Gastrocnemius medialis (tissue), 4 donors: ENCODE data around the gene MCU. TPM values are rescaled to one million over a fixed set of nuclear protein-coding genes. Genes with fewer than 3 reads are reported as not detected.
"Not testable (repeated sequence)": the region's sequence is repeated elsewhere in the genome, so short reads cannot be mapped to it uniquely, and the experiment has no call there.

ENCODE experiments used
- ATAC-seq, 2 donors: fragments of 150-250 bp; one replicate each; pipeline ENCODE4 v1.9.1; 2016
- DNase-seq, 2 donors: peaks; one replicate each; pipeline ENCODE4 v3.0.0-alpha.2; 2019
- H3K27ac ChIP-seq, 4 donors: fragments of 200-600 bp; sonication (generic); 1 replicate in 1 of 4; 2 replicates in 3 of 4; pipeline ENCODE4 v1.5.1; 2016 to 2018; ENCODE audit warnings: mild to moderate bottlenecking in 2 of 4, moderate library complexity in 1 of 4
- H3K27me3 ChIP-seq, 3 donors: fragments of 200-600 bp; sonication (generic) in 2 of 3; 1 replicate in 1 of 3; 2 replicates in 2 of 3; pipeline versions ENCODE4 v1.5.1 to v1.6.0; 2016 to 2019; ENCODE audit warnings: mild to moderate bottlenecking in 1 of 3, moderate library complexity in 1 of 3
- H3K36me3 ChIP-seq, 2 donors: fragments of 200-600 bp; sonication (generic) in 1 of 2; one replicate each; pipeline ENCODE4 v1.5.1; 2017 to 2018
- H3K4me1 ChIP-seq, 2 donors: fragments of 200-600 bp; sonication (generic) in 1 of 2; one replicate each; pipeline ENCODE4 v1.5.1; 2016 to 2017; ENCODE audit warnings: mild to moderate bottlenecking in 2 of 2
- H3K4me3 ChIP-seq, 4 donors: fragments of 200-600 bp; sonication (generic) in 3 of 4; 1 replicate in 1 of 4; 2 replicates in 3 of 4; pipeline ENCODE4 v1.5.1; 2016 to 2019; ENCODE audit warnings: mild to moderate bottlenecking in 2 of 4
- H3K9me3 ChIP-seq, 3 donors: fragments of 200-600 bp; sonication (generic) in 2 of 3; 1 replicate in 1 of 3; 2 replicates in 2 of 3; pipeline ENCODE4 v1.5.1; 2016 to 2019
- CTCF ChIP-seq, 5 experiments: fragments of 450-650 bp in 3 of 5; fragments of 200-600 bp in 2 of 5; sonication (generic) in 2 of 5; IDR thresholded peaks in 4 of 5; conservative IDR thresholded peaks in 1 of 5; 1 replicate in 4 of 5; 2 replicates in 1 of 5; pipeline ENCODE4 v1.5.1; 2016 to 2019; ENCODE audit warnings: antibody characterized with exemption in 5 of 5, mild to moderate bottlenecking in 3 of 5, moderate library complexity in 3 of 5
- POLR2A ChIP-seq, 2 donors: fragments of 450-650 bp; IDR thresholded peaks; one replicate each; pipeline ENCODE4 v1.6.1; 2017; ENCODE audit warnings: antibody characterized with exemption in 2 of 2, mild to moderate bottlenecking in 2 of 2, moderate library complexity in 2 of 2
- in situ Hi-C, 4 donors: fragments of 200-750 bp; cut with MboI; loops; one replicate each; pipeline versions ENCODE4 v1.15.0 to v1.8.0; 2017; ENCODE audit warnings: low sequenced_read_pairs in 4 of 4
- intact Hi-C: fragments of 100-400 bp; cut with DNase I; formaldehyde crosslinking; loops from one replicate; pipeline ENCODE4 v1.15.1; 2023; ENCODE audit warnings: low total_unique reads
- total RNA-seq, 4 donors: library from RNA; depleted of rRNA; stranded (reverse); fragments of >200 nt; gene quantifications; one replicate each; pipeline versions ENCODE4 v1.1.0 to v1.2.3, GENCODE V29; 2016

MCU gene
- 10 to 100 TPM; 25.1 to 61.3 (median 49.0) TPM for total RNA-seq

- intact Hi-C loops: loop anchor here (2.0 to 5.0 kb wide), 4 partner anchors 65 to 885 kb away; partner anchors contain the start of genes ECD, FAM149B1 and MICU1
- DNase-seq (peak; percentile 96 to 97), ATAC-seq (peak; percentile 89 to 91)
- H3K9me3 ChIP-seq: no peaks in the 10 kb centered on the region
- peaks cover 43 to 54% of the 10 kb centered on the region in 2 donors for H3K4me1 ChIP-seq
- no peaks in the 10 kb centered on the region for H3K36me3 ChIP-seq
- peak within 1 kb of the TSS; percentile 89 to 96 (median 92) for H3K27ac ChIP-seq
- H3K27me3 ChIP-seq: no peaks in the 10 kb centered on the region
- H3K4me3 ChIP-seq: peak within 1 kb of the TSS; percentile 79 to 94 (median 84)
- TF ChIP-seq CTCF (IDR thresholded peaks at IDR 0.05 in 4 of 5, conservative IDR thresholded peaks at IDR 0.05 in 1 of 5): no peak
- TF ChIP-seq POLR2A (IDR thresholded peaks at IDR 0.05): peak; percentile 87 to 95
- in situ Hi-C loops: loop anchor here in 3 of 4 donors (25.0 kb wide), 1 partner anchor 330 kb away; the partner anchor contains the start of gene DNAJB12 (in 3 of the 3)
Observed at GRCh38 chr10:72691863-72692743, at the start of gene MCU. TSS of gene MCU (plus strand) at chr10:72692143. CDS start at chr10:72692152, 9 bp downstream.

GRCh38 chr10:72642318-72642717, 49.6 kb upstream of the MCU start:
- DNase-seq (no peak), ATAC-seq (no peak)
- peaks cover 9 to 12% of the 10 kb centered on the region in 2 donors for H3K4me1 ChIP-seq
- TF ChIP-seq POLR2A (IDR thresholded peaks at IDR 0.05): no peak
- no peak for TF ChIP-seq CTCF (IDR thresholded peaks at IDR 0.05 in 4 of 5, conservative IDR thresholded peaks at IDR 0.05 in 1 of 5)
- no peaks in the 10 kb centered on the region for H3K36me3 ChIP-seq
- intact Hi-C loops: no loop called here
- in situ Hi-C loops: no loop called here
- H3K27me3 ChIP-seq: no peaks in the 10 kb centered on the region
- H3K4me3 ChIP-seq: no peak overlapping the region
- H3K27ac ChIP-seq: no peak overlapping the region
- H3K9me3 ChIP-seq: no peaks in the 10 kb centered on the region

GRCh38 chr10:72645263-72645858, 46.6 kb upstream of the MCU start:
- peak in 1 of 2 donors; percentile 89 for ATAC-seq
- no peak for TF ChIP-seq CTCF (IDR thresholded peaks at IDR 0.05 in 4 of 5, conservative IDR thresholded peaks at IDR 0.05 in 1 of 5)
- no peak for TF ChIP-seq POLR2A (IDR thresholded peaks at IDR 0.05)
- peaks cover 4 to 5% of the 10 kb centered on the region in 2 donors for H3K4me1 ChIP-seq

GRCh38 chr10:72646971-72647370, 45.0 kb upstream of the MCU start:
- ATAC-seq, intact Hi-C loops, in situ Hi-C loops, H3K4me3 ChIP-seq, H3K27ac ChIP-seq, H3K36me3 ChIP-seq, DNase-seq, H3K4me1 ChIP-seq, H3K9me3 ChIP-seq, H3K27me3 ChIP-seq: not testable (repeated sequence)

More at GRCh38 chr10:72645263-72645858, 46.6 kb upstream of the MCU start:
- no peak overlapping the region for H3K4me3 ChIP-seq
- peak overlapping the region in 2 of 4 donors; percentile 29 to 46 for H3K27ac ChIP-seq
- no peaks in the 10 kb centered on the region for H3K36me3 ChIP-seq
- no peaks in the 10 kb centered on the region for H3K27me3 ChIP-seq
- DNase-seq: peak in 1 of 2 donors; percentile 41
- no peaks in the 10 kb centered on the region for H3K9me3 ChIP-seq
- in situ Hi-C loops (no loop called here), intact Hi-C loops (no loop called here)

- ATAC-seq: no peak
- Histone ChIP-seq H3K36me3 (no peaks in the 10 kb centered on the region), H3K4me1 (peaks cover 9 to 10% of the 10 kb centered on the region in 2 donors), H3K27me3 (no peaks in the 10 kb centered on the region), H3K27ac (no peak overlapping the region), H3K4me3 (no peak overlapping the region), H3K9me3 (no peaks in the 10 kb centered on the region)
- intact Hi-C loops: no loop called here
- no peak for DNase-seq
- TF ChIP-seq POLR2A (IDR thresholded peaks at IDR 0.05): no peak
- no peak for TF ChIP-seq CTCF (IDR thresholded peaks at IDR 0.05 in 4 of 5, conservative IDR thresholded peaks at IDR 0.05 in 1 of 5)
- in situ Hi-C loops: no loop called here
Observed at GRCh38 chr10:72648301-72648700, 43.6 kb upstream of the MCU start.
